Measurements from ENCODE around the gene ALAS1.
"Not testable (repeated sequence)": the region's sequence is repeated elsewhere in the genome, so short reads cannot be mapped to it uniquely, and the experiment has no call there.

ALAS1 gene

DNA sequence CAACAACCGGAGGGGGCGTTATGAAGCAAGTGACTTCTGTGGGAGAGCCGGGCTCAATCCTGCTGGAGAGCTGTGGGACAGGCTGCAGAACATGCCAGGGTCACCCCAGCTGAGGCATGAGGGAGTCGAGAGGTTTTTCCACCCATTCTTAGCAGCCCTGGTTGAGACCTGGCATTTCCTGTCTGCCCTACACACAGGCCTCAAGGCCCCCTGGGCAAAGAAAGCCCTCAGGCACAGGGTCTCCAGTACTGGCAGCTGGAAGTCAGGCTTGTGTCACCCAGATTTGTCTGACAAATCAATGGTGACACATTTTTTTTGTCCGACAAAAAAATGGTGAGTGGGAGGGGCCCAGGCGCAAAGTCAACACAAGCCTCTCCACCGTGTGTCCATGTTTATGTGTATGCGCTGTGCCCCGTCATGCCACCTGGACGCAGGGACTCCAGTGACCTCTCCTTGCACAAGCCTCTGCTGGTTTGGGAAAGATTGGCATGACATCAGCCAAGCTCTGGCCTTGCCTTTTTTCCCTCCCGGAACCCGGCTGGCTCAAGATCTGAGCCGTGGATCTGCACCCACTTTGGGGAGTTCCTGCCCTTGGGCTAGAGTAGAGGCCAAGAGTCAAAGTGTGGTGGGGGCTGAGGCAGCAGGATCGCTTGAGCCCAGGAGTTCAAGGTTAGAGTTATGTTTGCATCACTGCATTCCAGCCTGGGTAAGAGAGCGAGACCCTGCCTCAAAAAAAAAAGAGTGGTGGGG lies 20.8 kb upstream of the ALAS1 start:
- in situ Hi-C loops (cut with MboI; ENCODE audit: low pct_unique_long_range_greater_than_20kb, low sequenced_read_pairs, unreplicated experiment) = no loop called here
- TF ChIP-seq, protein P1, sequence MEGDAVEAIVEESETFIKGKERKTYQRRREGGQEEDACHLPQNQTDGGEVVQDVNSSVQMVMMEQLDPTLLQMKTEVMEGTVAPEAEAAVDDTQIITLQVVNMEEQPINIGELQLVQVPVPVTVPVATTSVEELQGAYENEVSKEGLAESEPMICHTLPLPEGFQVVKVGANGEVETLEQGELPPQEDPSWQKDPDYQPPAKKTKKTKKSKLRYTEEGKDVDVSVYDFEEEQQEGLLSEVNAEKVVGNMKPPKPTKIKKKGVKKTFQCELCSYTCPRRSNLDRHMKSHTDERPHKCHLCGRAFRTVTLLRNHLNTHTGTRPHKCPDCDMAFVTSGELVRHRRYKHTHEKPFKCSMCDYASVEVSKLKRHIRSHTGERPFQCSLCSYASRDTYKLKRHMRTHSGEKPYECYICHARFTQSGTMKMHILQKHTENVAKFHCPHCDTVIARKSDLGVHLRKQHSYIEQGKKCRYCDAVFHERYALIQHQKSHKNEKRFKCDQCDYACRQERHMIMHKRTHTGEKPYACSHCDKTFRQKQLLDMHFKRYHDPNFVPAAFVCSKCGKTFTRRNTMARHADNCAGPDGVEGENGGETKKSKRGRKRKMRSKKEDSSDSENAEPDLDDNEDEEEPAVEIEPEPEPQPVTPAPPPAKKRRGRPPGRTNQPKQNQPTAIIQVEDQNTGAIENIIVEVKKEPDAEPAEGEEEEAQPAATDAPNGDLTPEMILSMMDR (IDR thresholded peaks at IDR 0.05; ENCODE audit: extremely low read depth, insufficient read depth, missing control alignments) = no peak
- DNase-seq (ENCODE audit: low spot score) = no peak

DNA sequence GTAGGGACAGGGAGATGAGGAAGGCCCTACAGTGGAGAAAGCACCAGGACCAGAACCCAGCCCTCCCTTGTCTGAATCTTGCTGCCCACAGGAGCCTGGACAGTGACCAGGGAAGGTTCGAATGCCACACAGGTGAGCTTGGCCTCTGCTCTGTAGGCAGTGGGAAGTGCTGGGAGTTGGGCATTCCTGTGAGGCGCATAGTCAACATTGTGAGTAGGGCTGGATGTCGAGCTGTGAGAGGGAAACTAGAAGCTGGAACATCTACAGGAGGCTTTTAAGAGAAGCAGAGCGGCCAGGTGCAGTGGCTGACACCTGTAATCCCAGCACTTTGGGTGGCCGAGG lies 20.3 kb upstream of the ALAS1 start:
- TF ChIP-seq, protein P1 (IDR thresholded peaks at IDR 0.05; ENCODE audit: extremely low read depth, insufficient read depth, missing control alignments) = no peak
- in situ Hi-C loops (cut with MboI; ENCODE audit: low pct_unique_long_range_greater_than_20kb, low sequenced_read_pairs, unreplicated experiment) = no loop called here
- DNase-seq (ENCODE audit: low spot score) = no peak

DNA sequence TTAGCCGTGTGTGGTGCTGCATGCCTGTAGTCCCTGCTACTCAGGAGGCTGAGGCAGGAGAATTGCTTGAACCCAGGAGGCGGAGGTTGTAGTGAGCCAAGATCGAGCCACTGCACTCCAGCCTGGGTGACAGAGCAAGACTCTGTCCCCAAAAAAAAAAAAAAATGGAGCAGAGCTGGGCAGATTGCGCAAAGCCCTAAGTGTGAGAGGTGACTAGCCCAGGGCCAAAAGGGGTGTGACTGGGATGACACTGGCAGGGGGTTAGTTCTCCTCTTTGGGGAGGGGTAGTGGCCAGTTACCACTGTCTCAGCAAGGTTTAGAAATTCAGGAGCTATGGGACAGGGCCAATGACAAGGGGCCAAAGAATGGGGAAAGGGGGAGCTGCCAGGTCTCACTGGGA lies 19.8 kb upstream of the ALAS1 start:
- in situ Hi-C loops (cut with MboI; ENCODE audit: low pct_unique_long_range_greater_than_20kb, low sequenced_read_pairs, unreplicated experiment); DNase-seq (ENCODE audit: low spot score): not testable (repeated sequence)

DNA sequence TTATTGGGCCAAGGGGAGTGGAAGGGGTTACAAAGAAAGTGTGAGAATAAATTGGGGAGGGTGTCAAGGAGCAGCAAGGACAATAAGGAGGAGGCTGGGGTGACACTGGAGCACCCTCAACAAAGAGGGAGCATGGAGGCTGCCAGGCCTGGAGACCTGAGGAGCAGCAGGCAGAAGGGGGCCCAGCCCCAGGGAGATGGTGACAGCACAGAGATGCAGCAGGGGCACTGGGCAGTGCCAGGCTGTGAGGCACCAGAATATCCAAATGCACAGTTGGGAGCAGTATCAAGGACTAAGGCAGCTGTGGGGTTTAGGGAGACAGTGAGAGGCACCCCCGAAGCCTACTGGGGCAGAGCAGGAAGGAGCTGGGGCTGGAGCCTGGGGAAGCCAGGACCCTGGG lies 19.4 kb upstream of the ALAS1 start:
- in situ Hi-C loops (cut with MboI; ENCODE audit: low pct_unique_long_range_greater_than_20kb, low sequenced_read_pairs, unreplicated experiment) = no loop called here
- TF ChIP-seq, protein P1 (IDR thresholded peaks at IDR 0.05; ENCODE audit: extremely low read depth, insufficient read depth, missing control alignments) = no peak
- DNase-seq (ENCODE audit: low spot score) = no peak

DNA sequence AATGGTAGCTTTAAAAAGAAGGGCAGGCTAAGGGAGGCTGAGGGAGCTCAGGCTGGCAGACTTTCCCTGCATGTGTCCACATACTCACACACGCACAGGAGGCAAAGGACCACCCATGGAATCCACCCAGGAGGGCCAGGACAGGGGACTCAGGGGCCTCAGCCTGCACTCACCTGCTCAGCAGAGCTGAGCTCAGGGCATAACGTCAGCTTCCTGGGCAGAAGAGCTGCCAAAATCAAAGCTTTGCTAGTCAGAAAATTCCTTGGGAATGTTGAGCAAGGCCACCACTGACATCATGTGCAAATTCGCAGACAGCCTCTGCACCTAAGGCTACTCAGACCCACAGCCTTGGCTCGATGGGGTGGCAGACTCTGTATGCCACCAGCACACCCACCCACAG lies 16.4 kb upstream of the ALAS1 start:
- DNase-seq (ENCODE audit: low spot score) = no peak
- in situ Hi-C loops (cut with MboI; ENCODE audit: low pct_unique_long_range_greater_than_20kb, low sequenced_read_pairs, unreplicated experiment) = no loop called here
- TF ChIP-seq, protein P1 (IDR thresholded peaks at IDR 0.05; ENCODE audit: extremely low read depth, insufficient read depth, missing control alignments) = no peak

DNA sequence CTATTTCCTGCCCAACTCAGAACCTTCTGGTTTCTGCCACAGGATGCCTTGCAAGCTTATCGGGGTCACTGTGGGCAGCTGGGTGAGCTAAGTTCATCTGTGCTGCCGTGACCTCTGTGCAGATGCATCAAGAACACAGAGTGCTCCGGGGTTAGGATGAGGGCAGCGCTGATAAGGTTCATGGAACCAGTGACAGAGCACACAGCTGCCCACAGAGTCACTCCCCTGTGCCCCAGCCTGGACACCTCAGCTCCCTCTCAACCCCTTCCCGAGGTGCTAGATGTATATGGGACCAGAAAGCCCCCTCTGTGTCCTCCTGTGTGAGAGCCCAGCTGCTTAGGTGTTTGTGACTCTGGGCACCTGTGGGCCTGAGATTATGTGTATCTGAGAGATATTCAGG lies 15.8 kb upstream of the ALAS1 start:
- TF ChIP-seq, protein P1 (IDR thresholded peaks at IDR 0.05; ENCODE audit: extremely low read depth, insufficient read depth, missing control alignments) = no peak
- DNase-seq (ENCODE audit: low spot score) = no peak
- in situ Hi-C loops (cut with MboI; ENCODE audit: low pct_unique_long_range_greater_than_20kb, low sequenced_read_pairs, unreplicated experiment) = no loop called here

DNA sequence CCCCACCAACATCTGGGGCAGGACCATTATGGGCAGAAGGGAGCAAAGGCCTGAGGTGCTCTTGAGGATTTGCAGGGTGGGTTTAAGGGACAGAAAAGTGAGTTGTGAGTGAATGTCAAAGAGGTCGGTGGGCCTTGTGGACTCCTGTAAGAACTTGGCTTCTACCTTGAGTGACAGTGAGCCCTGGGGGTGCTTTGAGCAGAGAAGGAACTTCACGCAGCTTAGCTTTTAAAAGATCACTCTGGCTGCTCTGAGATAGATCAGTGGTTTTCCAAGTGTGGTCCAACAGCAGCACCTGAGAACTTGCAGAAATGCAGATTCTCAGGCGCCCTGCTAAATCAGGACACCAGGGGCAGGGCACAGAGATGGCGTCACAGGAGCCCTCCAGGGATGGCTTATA lies 15.3 kb upstream of the ALAS1 start:
- in situ Hi-C loops (cut with MboI; ENCODE audit: low pct_unique_long_range_greater_than_20kb, low sequenced_read_pairs, unreplicated experiment) = no loop called here
- DNase-seq (ENCODE audit: low spot score) = no peak
- TF ChIP-seq, protein P1 (IDR thresholded peaks at IDR 0.05; ENCODE audit: extremely low read depth, insufficient read depth, missing control alignments) = no peak
